Activated T-helper 1 cell treated with anti-CD3 and anti-CD28 coated beads, Interleukin-2, amount 50 U/mL, for 16 hours (primary cell): ENCODE results near the gene RNF214.
"Not testable (repeated sequence)": the region's sequence is repeated elsewhere in the genome, so short reads cannot be mapped to it uniquely, and the experiment has no call there.

Source experiments
- DNase-seq, 2 donors: peaks; one replicate each; pipeline ENCODE4 v3.0.0-alpha.2; 2020; ENCODE audit warnings: low read depth in 1 of 2, low spot score in 1 of 2

RNF214 gene

GRCh38 chr11:117313091-117313490, 80.6 kb downstream of the RNF214 start:
- no peak for DNase-seq

GRCh38 chr11:117313828-117314768, 81.6 kb downstream of the RNF214 start:
- no peak for DNase-seq

- DNase-seq, result no peak
Measured at GRCh38 chr11:117314840-117315239, 82.4 kb downstream of the RNF214 start.

- no peak for DNase-seq
Measured at GRCh38 chr11:117315285-117316196, 83.1 kb downstream of the RNF214 start.

GRCh38 chr11:117316197-117316961, 83.9 kb downstream of the RNF214 start, which contains the start of gene BACE1:
Gene BACE1, minus strand, starts transcription at chr11:117316256. Its CDS starts 461 bp downstream, at chr11:117315795.
- DNase-seq, result no peak

GRCh38 chr11:117318738-117319137, 86.3 kb downstream of the RNF214 start:
- no peak for DNase-seq

- DNase-seq, result no peak
Measured at GRCh38 chr11:117319214-117319840, 86.9 kb downstream of the RNF214 start.

- DNase-seq, result not testable (repeated sequence)
Measured at GRCh38 chr11:117327255-117327566, 94.7 kb downstream of the RNF214 start.

- DNase-seq, result peak; percentile 87
Measured at GRCh38 chr11:117327567-117328374, 95.3 kb downstream of the RNF214 start, which contains the start of gene CEP164. Gene CEP164, plus strand, starts transcription at chr11:117327854. Its CDS starts 10,733 bp downstream, at chr11:117338587.

GRCh38 chr11:117328375-117329010, 96.0 kb downstream of the RNF214 start:
- no peak for DNase-seq

- DNase-seq, result no peak
Measured at GRCh38 chr11:117332843-117333242, 100.4 kb downstream of the RNF214 start.

GRCh38 chr11:117333917-117334316, 101.4 kb downstream of the RNF214 start:
- no peak for DNase-seq

GRCh38 chr11:117334896-117335295, 102.4 kb downstream of the RNF214 start:
- DNase-seq, result no peak

GRCh38 chr11:117335399-117335798, 102.9 kb downstream of the RNF214 start:
- DNase-seq, result no peak
